ENCODE measurements around the gene TNFRSF8.

DNA sequence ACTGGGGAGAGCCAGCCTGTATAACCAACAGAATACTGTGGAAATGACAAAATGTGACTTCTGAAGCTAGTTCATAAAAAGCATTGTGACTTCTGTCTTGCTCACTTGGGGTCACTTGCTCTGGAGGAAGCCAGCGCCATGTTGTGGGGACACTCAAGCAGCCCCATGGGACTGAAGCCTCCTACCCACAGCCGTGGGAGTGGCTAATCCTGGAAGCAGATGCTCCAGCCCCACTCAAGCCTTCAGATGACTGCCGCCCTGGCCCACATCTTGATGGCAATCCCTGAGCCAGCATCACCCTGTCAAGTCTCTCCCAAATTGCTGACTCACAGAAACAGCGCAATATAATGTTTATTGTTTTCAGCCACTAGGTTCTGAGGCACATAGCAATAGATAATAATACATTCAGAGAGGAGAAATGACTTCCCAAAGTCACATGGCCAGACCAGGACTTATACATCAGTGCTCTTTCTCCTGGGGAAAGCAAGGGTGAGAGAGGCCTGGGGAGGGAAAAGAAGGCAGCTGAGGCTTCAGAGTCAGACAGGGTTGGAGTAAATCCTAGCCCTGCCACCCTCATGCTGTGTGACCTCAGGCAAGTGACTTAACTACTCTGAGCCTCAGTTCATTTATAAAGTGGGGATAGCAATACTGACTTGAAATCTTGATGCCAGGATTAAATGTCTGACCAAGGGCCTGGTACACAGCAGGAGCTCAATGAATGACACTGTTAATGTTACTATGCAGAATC, 5.0 kb upstream of the TNFRSF8 start:
- TF ChIP-seq, protein P1, sequence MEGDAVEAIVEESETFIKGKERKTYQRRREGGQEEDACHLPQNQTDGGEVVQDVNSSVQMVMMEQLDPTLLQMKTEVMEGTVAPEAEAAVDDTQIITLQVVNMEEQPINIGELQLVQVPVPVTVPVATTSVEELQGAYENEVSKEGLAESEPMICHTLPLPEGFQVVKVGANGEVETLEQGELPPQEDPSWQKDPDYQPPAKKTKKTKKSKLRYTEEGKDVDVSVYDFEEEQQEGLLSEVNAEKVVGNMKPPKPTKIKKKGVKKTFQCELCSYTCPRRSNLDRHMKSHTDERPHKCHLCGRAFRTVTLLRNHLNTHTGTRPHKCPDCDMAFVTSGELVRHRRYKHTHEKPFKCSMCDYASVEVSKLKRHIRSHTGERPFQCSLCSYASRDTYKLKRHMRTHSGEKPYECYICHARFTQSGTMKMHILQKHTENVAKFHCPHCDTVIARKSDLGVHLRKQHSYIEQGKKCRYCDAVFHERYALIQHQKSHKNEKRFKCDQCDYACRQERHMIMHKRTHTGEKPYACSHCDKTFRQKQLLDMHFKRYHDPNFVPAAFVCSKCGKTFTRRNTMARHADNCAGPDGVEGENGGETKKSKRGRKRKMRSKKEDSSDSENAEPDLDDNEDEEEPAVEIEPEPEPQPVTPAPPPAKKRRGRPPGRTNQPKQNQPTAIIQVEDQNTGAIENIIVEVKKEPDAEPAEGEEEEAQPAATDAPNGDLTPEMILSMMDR (IDR thresholded peaks at IDR 0.05; ENCODE audit: insufficient read depth, low read length, poor library complexity, severe bottlenecking): no peak
- no peak for TF ChIP-seq EZH2phosphoT487 (conservative IDR thresholded peaks at IDR 0.05; ENCODE audit: low read length)

Measured in SU-DHL-6 (cell line).